ENCODE data around the gene LRRFIP1. TPM values are rescaled to one million over a fixed set of nuclear protein-coding genes. Genes with fewer than 3 reads are reported as not detected.

The LRRFIP1 gene
- total and polyA plus RNA-seq, 10 of the 15 experiments (the other 5 are each of a cell fraction or from before 2014, with no cell fraction given), result 36.2 to 120 (median 74.3) TPM

GRCh38 chr2:237725661-237726060 is 98.3 kb downstream of the LRRFIP1 start (continued):
- TF ChIP-seq PAX8 (IDR thresholded peaks at IDR 0.05), result no peak
- TF ChIP-seq SMC3 (IDR thresholded peaks at IDR 0.05; ENCODE audit: borderline replicate concordance, low read length), result no peak
- no peak for TF ChIP-seq STAT1 (conservative IDR thresholded peaks at IDR 0.05)
- TF ChIP-seq ZBTB11 (CRISPR knock-in tag; IDR thresholded peaks at IDR 0.05), result no peak
- TF ChIP-seq, protein P1, sequence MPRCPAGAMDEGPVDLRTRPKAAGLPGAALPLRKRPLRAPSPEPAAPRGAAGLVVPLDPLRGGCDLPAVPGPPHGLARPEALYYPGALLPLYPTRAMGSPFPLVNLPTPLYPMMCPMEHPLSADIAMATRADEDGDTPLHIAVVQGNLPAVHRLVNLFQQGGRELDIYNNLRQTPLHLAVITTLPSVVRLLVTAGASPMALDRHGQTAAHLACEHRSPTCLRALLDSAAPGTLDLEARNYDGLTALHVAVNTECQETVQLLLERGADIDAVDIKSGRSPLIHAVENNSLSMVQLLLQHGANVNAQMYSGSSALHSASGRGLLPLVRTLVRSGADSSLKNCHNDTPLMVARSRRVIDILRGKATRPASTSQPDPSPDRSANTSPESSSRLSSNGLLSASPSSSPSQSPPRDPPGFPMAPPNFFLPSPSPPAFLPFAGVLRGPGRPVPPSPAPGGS (IDR thresholded peaks at IDR 0.05; ENCODE audit: borderline replicate concordance, insufficient read depth, low read depth, low read length, poor library complexity, severe bottlenecking), result no peak
- TF ChIP-seq RELB (IDR thresholded peaks at IDR 0.05; ENCODE audit: low read depth), result no peak

All from GM12878 (cell line).